Transverse colon (tissue), 4 donors: ENCODE data around the gene DNAJC18. TPM values are rescaled to one million over a fixed set of nuclear protein-coding genes. Genes with fewer than 3 reads are reported as not detected.

ENCODE experiments used
- DNase-seq: peaks from one replicate; pipeline ENCODE4 v3.0.0-alpha.2; 2019
- H3K27ac ChIP-seq, 4 donors: fragments of 200-600 bp; sonication (generic); 2 replicates each; pipeline ENCODE4 v1.5.1; 2016 to 2018; ENCODE audit warnings: inconsistent platforms in 4 of 4
- H3K27me3 ChIP-seq: fragments of 200-600 bp; sonication (generic); 2 replicates; pipeline ENCODE4 v1.5.1; 2017; ENCODE audit warnings: inconsistent platforms
- H3K36me3 ChIP-seq, 4 donors: fragments of 200-600 bp; sonication (generic); 2 replicates each; pipeline ENCODE4 v1.5.1; 2017 to 2019; ENCODE audit warnings: inconsistent platforms in 4 of 4
- H3K4me1 ChIP-seq, 4 donors: fragments of 200-600 bp; sonication (generic); 2 replicates each; pipeline ENCODE4 v1.5.1; 2017 to 2020; ENCODE audit warnings: inconsistent platforms in 4 of 4
- H3K4me3 ChIP-seq, 4 donors: fragments of 200-600 bp; sonication (generic); 1 replicate in 1 of 4; 2 replicates in 3 of 4; pipeline versions ENCODE4 v1.5.1 to v1.6.1; 2017 to 2019; ENCODE audit warnings: inconsistent platforms in 4 of 4
- H3K9me3 ChIP-seq, 2 donors: fragments of 200-600 bp; sonication (generic); 2 replicates each; pipeline ENCODE4 v1.5.1; 2017 to 2019; ENCODE audit warnings: inconsistent platforms in 2 of 2
- CTCF ChIP-seq, 5 experiments: fragments of 200-600 bp in 3 of 5; fragments of 450-650 bp in 2 of 5; sonication (generic) in 3 of 5; IDR thresholded peaks; 1 replicate in 2 of 5; 2 replicates in 3 of 5; pipeline ENCODE4 v1.5.1; 2016 to 2017; ENCODE audit warnings: antibody characterized with exemption in 5 of 5, inconsistent platforms in 3 of 5, mild to moderate bottlenecking in 2 of 5, moderate library complexity in 1 of 5
- EP300 ChIP-seq: sonication (generic); formaldehyde crosslinking; IDR thresholded peaks from one replicate; pipeline ENCODE4 v1.6.1; 2017; ENCODE audit warnings: antibody characterized with exemption, low read depth
- POLR2A ChIP-seq: fragments of 450-650 bp; IDR thresholded peaks from one replicate; pipeline ENCODE4 v1.6.1; 2016; ENCODE audit warnings: antibody characterized with exemption, mild to moderate bottlenecking, moderate library complexity
- POLR2AphosphoS5 ChIP-seq, 3 donors: sonication (generic); formaldehyde crosslinking; IDR thresholded peaks; one replicate each; pipeline ENCODE4 v1.6.1; 2016; ENCODE audit warnings: antibody characterized with exemption in 3 of 3
- WGBS, 2 donors: methylation state at CpG; one replicate each; pipeline ENCODE4 v1.1.5; 2018; ENCODE audit warnings: low coverage in 1 of 2; 5-methylcytosine and 5-hydroxymethylcytosine counted together
- in situ Hi-C, 4 donors: fragments of 200-750 bp; cut with MboI; loops; one replicate each; pipeline versions ENCODE4 v1.15.0 to v1.15.1; 2017; ENCODE audit warnings: low sequenced_read_pairs in 3 of 4, low pct_ligation_motif_present in 1 of 4, low pct_unique_long_range_greater_than_20kb in 1 of 4
- intact Hi-C: fragments of 100-400 bp; cut with DNase I; formaldehyde crosslinking; loops from one replicate; pipeline ENCODE4 v1.15.1; 2023; ENCODE audit warnings: low total_unique reads
- total RNA-seq, 4 donors: library from RNA; depleted of rRNA; stranded (reverse); fragments of >200 nt; gene quantifications; one replicate each; pipeline ENCODE4 v1.1.0, GENCODE V29; 2016

DNAJC18 gene
- total RNA-seq, 4 donors from 2014 or later: 0.37 to 3.8 (median 3.2) TPM

GRCh38 chr5:139406963-139407362, 32.4 kb downstream of the DNAJC18 start:
- H3K9me3 ChIP-seq: no peaks in the 10 kb centered on the region
- 87 to 90% methylated on average over 2 of the region's 2 CpGs for WGBS, 2 donors
- in situ Hi-C loops (no loop called here), intact Hi-C loops (no loop called here)
- no peaks in the 10 kb centered on the region for H3K36me3 ChIP-seq
- H3K4me3 ChIP-seq: no peak overlapping the region
- TF ChIP-seq CTCF (IDR thresholded peaks at IDR 0.05) (no peak), POLR2A (no peak), POLR2AphosphoS5 (IDR thresholded peaks at IDR 0.05) (no peak), EP300 (no peak)
- H3K27me3 ChIP-seq: no peaks in the 10 kb centered on the region
- no peak for DNase-seq
- H3K4me1 ChIP-seq: peaks cover 10 to 25% (median 18%) of the 10 kb centered on the region in 4 donors
- H3K27ac ChIP-seq: no peak overlapping the region

GRCh38 chr5:139404484-139404840, 34.9 kb downstream of the DNAJC18 start:
- H3K9me3 ChIP-seq: no peaks in the 10 kb centered on the region
- 59 to 63% methylated on average over 3 to 5 of the region's 5 CpGs for WGBS, 2 donors
- TF ChIP-seq POLR2AphosphoS5 (IDR thresholded peaks at IDR 0.05): no peak
- TF ChIP-seq EP300: no peak
- no peak for TF ChIP-seq POLR2A
- TF ChIP-seq CTCF (IDR thresholded peaks at IDR 0.05): no peak
- H3K4me3 ChIP-seq: peak overlapping the region in 3 of 4 donors; percentile 41 to 60 (median 48)
- no peaks in the 10 kb centered on the region for H3K36me3 ChIP-seq
- in situ Hi-C loops (no loop called here), intact Hi-C loops (no loop called here)
- peak overlapping the region; percentile 86 to 93 (median 90) for H3K27ac ChIP-seq
- DNase-seq: no peak
- no peaks in the 10 kb centered on the region for H3K27me3 ChIP-seq
- peaks cover 5 to 16% (median 12%) of the 10 kb centered on the region in 4 donors for H3K4me1 ChIP-seq

- Histone ChIP-seq H3K4me1 (peaks cover 5 to 16% (median 12%) of the 10 kb centered on the region in 4 donors), H3K9me3 (no peaks in the 10 kb centered on the region), H3K27ac (peak within 1 kb of the TSS; percentile 86 to 93 (median 90)), H3K36me3 (no peaks in the 10 kb centered on the region), H3K27me3 (no peaks in the 10 kb centered on the region), H3K4me3 (peak within 1 kb of the TSS; percentile 15 to 60 (median 44))
- TF ChIP-seq POLR2AphosphoS5 (IDR thresholded peaks at IDR 0.05) (peak; percentile 51 to 63 (median 56)), EP300 (no peak), CTCF (IDR thresholded peaks at IDR 0.05) (no peak), POLR2A (peak; percentile 50)
- intact Hi-C loops: no loop called here
- peak; percentile 98 for DNase-seq
- in situ Hi-C loops: no loop called here
- WGBS, 2 donors: 0 to 1% methylated on average over 7 to 24 of the region's 41 CpGs
Measured at GRCh38 chr5:139403787-139404483, 35.4 kb downstream of the DNAJC18 start, which contains the start of gene SPATA24. SPATA24 (minus strand) TSS chr5:139404089; CDS start chr5:139404060, 29 bp downstream.

GRCh38 chr5:139403418-139403786, 35.9 kb downstream of the DNAJC18 start:
- Histone ChIP-seq H3K36me3 (no peaks in the 10 kb centered on the region), H3K27ac (peak overlapping the region; percentile 86 to 93 (median 90)), H3K27me3 (no peaks in the 10 kb centered on the region), H3K9me3 (no peaks in the 10 kb centered on the region), H3K4me3 (peak overlapping the region; percentile 15 to 60 (median 44)), H3K4me1 (peaks cover 5 to 16% (median 12%) of the 10 kb centered on the region in 4 donors)
- intact Hi-C loops (no loop called here), in situ Hi-C loops (no loop called here)
- TF ChIP-seq EP300 (no peak), POLR2A (no peak), POLR2AphosphoS5 (IDR thresholded peaks at IDR 0.05) (no peak)
- 16% methylated on average over 7 of the region's 7 CpGs; no CpG with 5 or more reads in 1 of the 2 donors for WGBS, 2 donors
- DNase-seq: no peak
